K562 (cell line): ENCODE results near the gene SPTBN5. TPM values are rescaled to one million over a fixed set of nuclear protein-coding genes. Genes with fewer than 3 reads are reported as not detected.

Experiments
- ATAC-seq: fragments of 200-7000 bp; cut with Tn5 transposase; 3 replicates; pipeline ENCODE4 v1.9.1; 2020; ENCODE audit warnings: moderate library complexity
- BruUV-seq: library from RNA; stranded (reverse); fragments of 400-500 nt; replicated peaks from 2 replicates; lab custom pipeline; 2021; lab: Mats Ljungman, UMichigan
- CTCF ChIA-PET: fragments of 300-600 bp; formaldehyde crosslinking; extraction: SDS; loops from one replicate; lab custom pipeline; 2021; ENCODE audit warnings: low intra/inter-chr PET ratio; lab: Yijun Ruan, JAX
- POLR2A ChIA-PET: fragments of 300-600, 350-650 bp; sonication (Branson Sonifier 250); formaldehyde crosslinking; extraction: SDS; loops from one replicate; lab custom pipeline; 2021; ENCODE audit warnings: antibody characterized with exemption, inconsistent platforms; lab: Yijun Ruan, JAX
- DNase-seq, 4 experiments: peaks; one replicate each; pipeline versions ENCODE4 v3.0.0 to v3.0.0-alpha.2; 2011 to 2018; ENCODE audit warnings: low spot score in 3 of 4, mixed read lengths in 3 of 4; ENCODE audit errors: extremely low read depth in 1 of 4
- FAIRE-seq: peaks from 2 replicates; lab custom pipeline; 2011; peaks lifted over from hg19 to GRCh38; lab: Jason Lieb, UNC
- H2AFZ ChIP-seq: 2 replicates; pipeline ENCODE4 v1.6.0; 2011; ENCODE audit warnings: low read depth, low read length, control low read depth, inconsistent platforms
- H3K27ac ChIP-seq: fragments of 200-600 bp; 3 replicates; pipeline ENCODE4 v1.8.0; 2011; ENCODE audit warnings: low read depth, mild to moderate bottlenecking, control low read depth, inconsistent platforms, low read length, moderate library complexity, mixed read lengths; ENCODE audit errors: extremely low read depth
- H3K27me3 ChIP-seq, 2 experiments: fragments of 300-600 bp in 1 of 2; 2 replicates in 1 of 2; 3 replicates in 1 of 2; pipeline versions ENCODE4 v1.6.0 to v1.8.0; 2011; ENCODE audit warnings: inconsistent platforms in 2 of 2, low read length in 2 of 2, mild to moderate bottlenecking in 1 of 2, mixed read lengths in 1 of 2, moderate library complexity in 1 of 2; ENCODE audit not compliant: control insufficient read depth in 2 of 2, insufficient read depth in 2 of 2
- H3K36me3 ChIP-seq: fragments of 300-600 bp; 3 replicates; pipeline ENCODE4 v1.8.0; 2011; ENCODE audit warnings: mild to moderate bottlenecking, low read length, inconsistent platforms; ENCODE audit not compliant: control insufficient read depth, insufficient read depth
- H3K4me1 ChIP-seq, 2 experiments: fragments of 200-600 bp in 1 of 2; replicated peaks in 1 of 2; 2 replicates in 1 of 2; 3 replicates in 1 of 2; pipeline versions ENCODE4 v1.5.1 to v1.8.0; 2011; ENCODE audit warnings: inconsistent platforms in 2 of 2, low read length in 2 of 2, mild to moderate bottlenecking in 1 of 2, mixed read lengths in 1 of 2, moderate library complexity in 1 of 2; ENCODE audit not compliant: control insufficient read depth in 2 of 2, insufficient read depth in 2 of 2
- H3K4me2 ChIP-seq: 2 replicates; pipeline ENCODE4 v1.6.1; 2011; ENCODE audit warnings: low read length, control low read depth, inconsistent platforms, mixed read lengths; ENCODE audit not compliant: insufficient read depth
- H3K4me3 ChIP-seq: fragments of 200-600 bp; sonication (generic), shearing (Covaris generic); 2 replicates; pipeline ENCODE4 v1.5.1; 2016; ENCODE audit warnings: control low read depth, inconsistent platforms
- H3K79me2 ChIP-seq: fragments of 200-600 bp; 3 replicates; pipeline ENCODE4 v1.8.0; 2011; ENCODE audit warnings: low read length, inconsistent platforms; ENCODE audit not compliant: control insufficient read depth, insufficient read depth
- H3K9ac ChIP-seq, 2 experiments: 2 replicates each; pipeline versions ENCODE4 v1.6.0 to v1.6.1; 2011; ENCODE audit warnings: low read depth in 2 of 2, low read length in 2 of 2, control low read depth in 1 of 2, inconsistent platforms in 1 of 2, mild to moderate bottlenecking in 1 of 2, mixed read lengths in 1 of 2; ENCODE audit not compliant: insufficient read depth in 1 of 2
- H3K9me1 ChIP-seq: one replicate; pipeline ENCODE4 v1.6.0; 2011; ENCODE audit warnings: inconsistent platforms, mild to moderate bottlenecking, low read length, moderate library complexity; ENCODE audit not compliant: control insufficient read depth, insufficient read depth
- H3K9me3 ChIP-seq: replicated peaks from 2 replicates; pipeline ENCODE4 v1.5.1; 2011; ENCODE audit warnings: low read depth, low read length, inconsistent platforms; ENCODE audit not compliant: control insufficient read depth, insufficient read depth
- H4K20me1 ChIP-seq: replicated peaks from 2 replicates; pipeline ENCODE4 v1.6.1; 2011; ENCODE audit warnings: low read length, inconsistent platforms, mixed read lengths; ENCODE audit not compliant: control insufficient read depth, insufficient read depth
- CSDE1 ChIP-seq, 2 experiments: fragments of 450-650 bp; IDR thresholded peaks; 2 replicates each; pipeline ENCODE4 v1.6.1; 2016; ENCODE audit warnings: mild to moderate bottlenecking in 1 of 2
- NFIC ChIP-seq: fragments of 450-650 bp; IDR thresholded peaks from 2 replicates; pipeline ENCODE4 v1.6.1; 2017; ENCODE audit warnings: mild to moderate bottlenecking, inconsistent platforms
- WGBS: fragments of 100-300 bp; shearing (Covaris generic); methylation state at CpG from one replicate; pipeline ENCODE4 v1.1.6; 2016; ENCODE audit warnings: low coverage, mixed read lengths; ENCODE audit not compliant: insufficient coverage; ENCODE audit errors: missing lambda C conversion rate; 5-methylcytosine and 5-hydroxymethylcytosine counted together
- in situ Hi-C: fragments of 300-500 bp; cut with MboI; formaldehyde crosslinking; loops from 4 replicates; pipeline ENCODE4 v1.15.0; 2018; ENCODE audit warnings: inconsistent platforms, mixed read lengths
- intact Hi-C: fragments of 100-400 bp; cut with micrococcal nuclease; formaldehyde crosslinking; loops from 2 replicates; pipeline ENCODE4 v1.14.2; 2022
- polyA plus RNA-seq, 8 experiments: library from polyadenylated mRNA; depleted of rRNA in 4 of 8; stranded (reverse) in 5 of 8; unstranded in 3 of 8; fragments of >200 nt; fragmentation: Nextera tagmentation in 2 of 8; fragmentation: Illumina TruSeq in 1 of 8; extraction: Ambion mirVana in 2 of 8; extraction: Trizol in 1 of 8; gene quantifications; 2 replicates each; pipeline versions ENCODE4 v1.2.1 to v1.2.3, GENCODE V29; 2011 to 2014; ENCODE audit warnings: inconsistent platforms in 1 of 8, missing spikeins in 1 of 8
- total RNA-seq, 7 experiments: library from RNA; depleted of rRNA in 6 of 7; stranded (reverse); fragments of >200 nt in 6 of 7; fragmentation: Illumina TruSeq in 2 of 7; extraction: Trizol in 2 of 7; gene quantifications; 2 replicates each; pipeline versions ENCODE4 v1.2.1 to v1.2.3, GENCODE V29; 2011 to 2021; ENCODE audit warnings: low replicate concordance in 1 of 7

The SPTBN5 gene
- total and polyA plus RNA-seq, 9 of the 15 experiments (the other 6 are each of a cell fraction or from before 2014, with no cell fraction given), result 0.02 TPM; not detected in 8

- peaks cover 3 to 7% of the 10 kb centered on the region in 2 experiments; a peak in 3 of 5 replicates for H3K4me1 ChIP-seq
- no TSS peak for BruUV-seq
- no peaks in the 10 kb centered on the region for H3K27me3 ChIP-seq
- intact Hi-C loops (loop anchor here (5.0 kb wide), 1 partner anchor 89 kb away; no protein-coding TSS in a partner anchor), in situ Hi-C loops (loop anchor here (5.0 to 25.0 kb wide), 3 partner anchors 41 to 351 kb away; partner anchors contain the start of gene MAPKBP1)
- no peaks in the 10 kb centered on the region for H3K9me1 ChIP-seq
- FAIRE-seq, result no peak
- H3K27ac ChIP-seq, result no peak overlapping the region
- H2AFZ ChIP-seq, result no peak overlapping the region
- H3K9me3 ChIP-seq, result no peaks in the 10 kb centered on the region
- no peak overlapping the region for H3K4me2 ChIP-seq
- H4K20me1 ChIP-seq, result 0 out of 2 replicates have a peak, but pooled peaks cover 4% of the 10 kb centered on the region
- H3K4me3 ChIP-seq, result no peak overlapping the region
- H3K36me3 ChIP-seq, result peaks cover 4% of the 10 kb centered on the region; the same call in 2 of the 3 replicates
- ChIA-PET POLR2A (interaction anchor here (0.5 to 2.7 kb wide), 5 partner anchors 9 to 240 kb away, joined by 3 to 15 read pairs (median 3); partner anchors contain the start of gene MAPKBP1), CTCF (interaction anchor here (3.1 to 3.9 kb wide), 2 partner anchors 39 to 347 kb away, joined by 17 to 98 read pairs; partner anchors contain the start of gene MAPKBP1)
- H3K9ac ChIP-seq, result no peak overlapping the region
- TF ChIP-seq CSDE1 (IDR thresholded peaks at IDR 0.05) (no peak), NFIC (peak; percentile 27; the same call in 1 of the 2 replicates)
- WGBS, result 63% methylated on average over 10 of the region's 11 CpGs
- H3K79me2 ChIP-seq, result no peaks in the 10 kb centered on the region
- no peak for ATAC-seq
- peak in 2 of 4 experiments; percentile 31 to 38 for DNase-seq
Observed at GRCh38 chr15:41812820-41813375, 81.0 kb downstream of the SPTBN5 start.
